Transverse colon (tissue), 4 donors: Measurements from ENCODE around the gene KLHDC8A.

Experiments
- CTCF ChIP-seq, 5 experiments: fragments of 200-600 bp in 3 of 5; fragments of 450-650 bp in 2 of 5; sonication (generic) in 3 of 5; IDR thresholded peaks; 1 replicate in 2 of 5; 2 replicates in 3 of 5; pipeline ENCODE4 v1.5.1; 2016 to 2017; ENCODE audit warnings: antibody characterized with exemption in 5 of 5, inconsistent platforms in 3 of 5, mild to moderate bottlenecking in 2 of 5, moderate library complexity in 1 of 5
- EP300 ChIP-seq: sonication (generic); formaldehyde crosslinking; IDR thresholded peaks from one replicate; pipeline ENCODE4 v1.6.1; 2017; ENCODE audit warnings: antibody characterized with exemption, low read depth
- POLR2A ChIP-seq: fragments of 450-650 bp; IDR thresholded peaks from one replicate; pipeline ENCODE4 v1.6.1; 2016; ENCODE audit warnings: antibody characterized with exemption, mild to moderate bottlenecking, moderate library complexity
- POLR2AphosphoS5 ChIP-seq, 3 donors: sonication (generic); formaldehyde crosslinking; IDR thresholded peaks; one replicate each; pipeline ENCODE4 v1.6.1; 2016; ENCODE audit warnings: antibody characterized with exemption in 3 of 3

- no peak for TF ChIP-seq CTCF (IDR thresholded peaks at IDR 0.05)
- TF ChIP-seq POLR2A: no peak
- TF ChIP-seq POLR2AphosphoS5 (IDR thresholded peaks at IDR 0.05): no peak
- no peak for TF ChIP-seq EP300
Measured at GRCh38 chr1:205340676-205341075, 16.0 kb downstream of the KLHDC8A start.
